HUES64 (cell line): ENCODE data around the gene LUZP1.

ENCODE experiments used
- H3K27ac ChIP-seq: 2 replicates; pipeline ENCODE4 v1.7.0; 2013; ENCODE audit warnings: low read depth, low read length, inconsistent platforms
- H3K27me3 ChIP-seq: 2 replicates; pipeline ENCODE4 v1.6.1; 2013; ENCODE audit warnings: mild to moderate bottlenecking, low read length; ENCODE audit not compliant: insufficient read depth
- H3K36me3 ChIP-seq: 2 replicates; pipeline ENCODE4 v1.6.1; 2013; ENCODE audit warnings: mild to moderate bottlenecking, low read length; ENCODE audit not compliant: insufficient read depth
- H3K4me1 ChIP-seq: 2 replicates; pipeline ENCODE4 v1.6.1; 2013; ENCODE audit warnings: mild to moderate bottlenecking, low read length, moderate library complexity; ENCODE audit not compliant: insufficient read depth
- H3K4me3 ChIP-seq: 2 replicates; pipeline ENCODE4 v1.5.1; 2013; ENCODE audit warnings: mild to moderate bottlenecking, low read length, moderate library complexity
- H3K9ac ChIP-seq: 2 replicates; pipeline ENCODE4 v1.6.1; 2013; ENCODE audit warnings: mild to moderate bottlenecking, low read depth, low read length
- H3K9me3 ChIP-seq: 2 replicates; pipeline ENCODE4 v1.6.1; 2013; ENCODE audit warnings: low read depth, low read length; ENCODE audit not compliant: insufficient read depth
- WGBS: fragments of 150-250, 120-280 bp; methylation state at CpG from one replicate; pipeline ENCODE4 v1.1.7; 2013; ENCODE audit warnings: missing lambda C conversion rate; 5-methylcytosine and 5-hydroxymethylcytosine counted together

Gene LUZP1

DNA sequence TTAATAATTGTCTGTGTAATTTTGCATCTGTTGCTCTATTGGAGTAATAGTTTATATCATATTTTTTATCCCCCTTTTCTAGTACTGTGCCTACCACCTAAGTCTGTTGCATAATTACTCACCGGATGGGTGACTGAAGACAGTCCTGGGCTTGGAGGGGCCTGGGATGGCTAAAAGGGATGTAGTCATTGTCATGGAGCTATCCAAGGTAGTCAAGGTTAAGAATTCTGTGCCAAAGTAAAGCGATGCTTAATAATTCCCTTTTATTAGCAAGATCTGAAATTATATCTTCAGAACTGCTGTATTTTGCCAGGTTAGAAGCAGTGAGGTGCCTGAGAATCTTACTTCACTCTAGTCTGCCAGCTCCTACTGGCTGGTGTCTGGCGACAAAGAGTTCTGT is 87.8 kb downstream of the LUZP1 start:
- 92% methylated on average over 3 of the region's 3 CpGs for WGBS
- Histone ChIP-seq H3K36me3 (peaks cover 100% of the 10 kb centered on the region), H3K27ac (no peak overlapping the region), H3K9me3 (no peaks in the 10 kb centered on the region), H3K4me3 (no peak overlapping the region), H3K27me3 (no peaks in the 10 kb centered on the region), H3K4me1 (no peaks in the 10 kb centered on the region), H3K9ac (no peak overlapping the region)

GRCh38 chr1:23079025-23079424 is 89.6 kb downstream of the LUZP1 start:
- Histone ChIP-seq H3K4me1 (no peaks in the 10 kb centered on the region), H3K27ac (no peak overlapping the region), H3K36me3 (peaks cover 95% of the 10 kb centered on the region), H3K27me3 (no peaks in the 10 kb centered on the region), H3K9me3 (no peaks in the 10 kb centered on the region), H3K4me3 (no peak overlapping the region), H3K9ac (no peak overlapping the region)
- WGBS = 94% methylated on average over 6 of the region's 6 CpGs

GRCh38 chr1:23074012-23074411 is 94.6 kb downstream of the LUZP1 start:
- Histone ChIP-seq H3K36me3 (peaks cover 94% of the 10 kb centered on the region), H3K4me3 (no peak overlapping the region), H3K27ac (no peak overlapping the region), H3K4me1 (no peaks in the 10 kb centered on the region), H3K9ac (no peak overlapping the region), H3K9me3 (no peaks in the 10 kb centered on the region), H3K27me3 (no peaks in the 10 kb centered on the region)

DNA sequence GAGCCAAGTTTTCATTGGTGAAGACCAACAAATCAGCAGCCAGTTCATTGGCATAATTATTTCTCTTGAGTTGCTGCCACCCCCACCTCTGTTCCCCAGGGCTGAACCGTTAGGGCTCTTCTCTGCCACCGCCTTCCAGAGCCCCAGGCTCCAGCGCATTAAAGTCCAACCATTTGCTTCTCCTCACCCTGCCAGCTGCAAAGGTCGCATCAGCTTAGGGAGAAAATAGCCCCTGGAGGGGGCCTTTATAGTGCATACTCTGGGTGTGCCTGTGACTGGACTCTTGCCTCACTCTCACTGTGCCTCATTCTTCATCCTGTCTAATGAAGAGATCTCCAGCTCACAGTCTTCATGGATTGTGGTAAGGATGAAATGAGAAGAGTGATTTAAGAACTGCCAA is 99.0 kb downstream of the LUZP1 start:
- Histone ChIP-seq H3K27me3 (no peaks in the 10 kb centered on the region), H3K9ac (no peak overlapping the region), H3K9me3 (no peaks in the 10 kb centered on the region), H3K36me3 (peaks cover 99% of the 10 kb centered on the region), H3K4me3 (no peak overlapping the region), H3K4me1 (no peaks in the 10 kb centered on the region), H3K27ac (no peak overlapping the region)
- WGBS = 92% methylated on average over 4 of the region's 4 CpGs

- H3K9ac ChIP-seq = no peak overlapping the region
- no peaks in the 10 kb centered on the region for H3K27me3 ChIP-seq
- H3K4me1 ChIP-seq = no peaks in the 10 kb centered on the region
- 92% methylated on average over 2 of the region's 2 CpGs for WGBS
- no peaks in the 10 kb centered on the region for H3K9me3 ChIP-seq
- no peak overlapping the region for H3K4me3 ChIP-seq
- no peak overlapping the region for H3K27ac ChIP-seq
- H3K36me3 ChIP-seq = peaks cover 99% of the 10 kb centered on the region
These were observed 99.5 kb downstream of the LUZP1 start for GRCh38 chr1:23069149-23069548.

DNA sequence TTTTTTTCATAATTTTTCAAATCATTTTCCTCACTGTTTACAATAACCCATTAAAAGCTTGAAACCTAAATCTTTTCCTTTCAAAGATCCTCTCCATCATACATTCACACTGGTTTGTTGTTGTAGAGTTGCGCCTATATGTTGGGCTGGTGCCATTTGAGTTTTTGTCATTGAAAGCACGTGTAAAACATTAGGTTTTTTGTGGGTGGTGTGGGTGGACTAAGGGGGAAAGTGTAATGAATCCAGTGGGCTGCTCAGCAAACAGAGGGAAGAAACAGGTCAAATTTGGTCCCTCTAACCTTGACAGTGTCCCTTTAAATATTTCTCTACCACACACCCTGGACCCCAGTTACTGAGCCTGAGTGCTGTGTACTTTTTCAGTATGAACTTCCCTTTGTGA is 102.6 kb downstream of the LUZP1 start:
- no peaks in the 10 kb centered on the region for H3K9me3 ChIP-seq
- no peaks in the 10 kb centered on the region for H3K27me3 ChIP-seq
- 90% methylated on average over 2 of the region's 2 CpGs for WGBS
- no peak overlapping the region for H3K4me3 ChIP-seq
- H3K27ac ChIP-seq = no peak overlapping the region
- H3K9ac ChIP-seq = no peak overlapping the region
- H3K4me1 ChIP-seq = no peaks in the 10 kb centered on the region
- H3K36me3 ChIP-seq = peaks cover 97% of the 10 kb centered on the region

DNA sequence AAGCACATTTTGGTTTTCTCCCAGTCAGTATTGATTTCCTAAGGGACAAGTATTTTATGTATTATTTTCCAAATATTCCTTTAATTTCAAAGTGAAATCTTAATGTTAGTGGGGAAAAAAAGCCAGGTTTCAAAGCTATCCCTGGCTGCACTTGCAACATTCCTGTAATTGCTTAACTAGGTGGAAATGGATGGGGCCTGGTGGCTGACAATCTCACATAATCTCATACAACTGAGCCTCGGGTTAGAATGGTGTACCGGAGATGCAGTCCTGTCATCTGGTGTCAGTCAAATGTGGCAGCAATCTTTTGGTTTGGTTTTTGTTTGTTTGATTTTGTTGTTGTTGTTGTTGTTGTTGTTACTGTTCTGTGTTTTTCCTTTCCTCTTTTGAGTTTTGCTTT is 103.3 kb downstream of the LUZP1 start:
- no peaks in the 10 kb centered on the region for H3K27me3 ChIP-seq
- no peaks in the 10 kb centered on the region for H3K4me1 ChIP-seq
- H3K36me3 ChIP-seq = peaks cover 98% of the 10 kb centered on the region
- 95% methylated on average over 2 of the region's 2 CpGs for WGBS
- no peak overlapping the region for H3K4me3 ChIP-seq
- H3K9ac ChIP-seq = no peak overlapping the region
- no peaks in the 10 kb centered on the region for H3K9me3 ChIP-seq
- H3K27ac ChIP-seq = no peak overlapping the region

DNA sequence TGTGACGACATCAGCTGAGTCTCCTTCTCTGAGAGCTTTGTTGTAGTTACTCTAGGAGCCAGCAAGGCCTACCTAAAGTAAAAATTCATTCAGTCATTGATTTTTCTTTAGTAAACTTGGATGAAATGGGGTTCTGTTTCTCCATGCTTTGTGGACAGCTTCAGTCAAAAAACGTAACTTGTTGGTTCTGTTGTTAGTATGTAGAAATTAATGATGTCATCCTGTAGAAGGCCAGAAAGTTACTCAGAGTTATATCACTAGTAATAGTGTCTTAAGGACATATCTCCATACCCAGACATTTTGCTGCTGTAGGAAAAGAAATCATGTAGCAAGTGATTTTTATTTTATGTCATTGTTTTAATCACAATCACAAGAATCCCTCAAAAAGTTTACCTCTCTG is 106.4 kb downstream of the LUZP1 start:
- Histone ChIP-seq H3K4me3 (no peak overlapping the region), H3K36me3 (peaks cover 98% of the 10 kb centered on the region), H3K9ac (no peak overlapping the region), H3K27ac (no peak overlapping the region), H3K4me1 (no peaks in the 10 kb centered on the region), H3K9me3 (no peaks in the 10 kb centered on the region), H3K27me3 (no peaks in the 10 kb centered on the region)
- WGBS = 95% methylated on average over 2 of the region's 2 CpGs

DNA sequence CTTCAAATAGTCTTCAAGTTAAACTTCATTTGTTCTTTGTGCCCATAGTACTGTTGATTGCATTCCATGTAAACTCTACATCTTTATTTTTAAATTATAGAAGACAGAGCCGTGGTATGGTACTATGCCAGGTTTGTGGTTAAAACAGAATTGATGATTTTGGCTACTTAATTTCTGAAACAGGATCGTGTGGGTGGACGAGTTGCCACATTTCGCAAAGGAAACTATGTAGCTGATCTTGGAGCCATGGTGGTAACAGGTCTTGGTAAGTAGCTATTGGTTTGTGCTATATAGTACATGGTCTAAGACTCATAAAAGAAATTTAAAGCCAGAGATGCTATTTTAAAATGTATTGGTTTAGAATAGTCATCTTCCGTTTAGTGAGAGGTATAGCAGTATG is 111.4 kb downstream of the LUZP1 start:
- Histone ChIP-seq H3K9ac (no peak overlapping the region), H3K27me3 (no peaks in the 10 kb centered on the region), H3K27ac (no peak overlapping the region), H3K9me3 (no peaks in the 10 kb centered on the region), H3K4me3 (no peak overlapping the region), H3K4me1 (no peaks in the 10 kb centered on the region), H3K36me3 (peaks cover 99% of the 10 kb centered on the region)
- WGBS = 96% methylated on average over 5 of the region's 5 CpGs

DNA sequence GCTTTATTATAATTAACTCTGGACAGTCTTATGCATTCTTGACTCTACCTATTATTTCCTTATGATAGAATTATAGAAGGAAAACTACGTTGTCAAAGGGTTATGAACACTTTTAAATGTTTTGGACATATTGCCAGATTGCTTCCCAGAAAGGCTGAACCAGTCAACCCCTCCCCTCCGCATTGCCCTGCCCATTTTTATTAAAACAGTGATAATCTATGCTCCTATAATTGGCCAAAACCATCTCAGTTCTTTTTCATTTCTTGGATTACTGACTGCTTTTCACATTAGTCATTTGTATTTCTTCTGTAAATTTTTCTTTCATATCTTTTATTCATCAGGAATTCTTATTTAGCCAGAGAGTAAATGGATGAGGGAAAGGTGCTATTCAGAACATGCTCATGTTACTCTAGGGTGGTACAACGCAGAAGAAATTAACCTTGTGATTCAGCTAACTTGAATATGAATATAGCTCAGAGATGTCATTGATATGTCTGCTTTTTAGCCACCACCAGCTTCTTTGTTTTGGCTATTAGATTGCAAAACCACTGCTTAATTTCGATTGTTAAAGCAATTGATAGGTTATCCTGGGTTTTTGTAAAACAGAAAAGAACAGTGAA is 117.3 kb downstream of the LUZP1 start:
- Histone ChIP-seq H3K27me3 (no peaks in the 10 kb centered on the region), H3K9ac (no peak overlapping the region), H3K27ac (no peak overlapping the region), H3K4me3 (no peak overlapping the region), H3K36me3 (peaks cover 84% of the 10 kb centered on the region), H3K9me3 (no peaks in the 10 kb centered on the region), H3K4me1 (peaks cover 11% of the 10 kb centered on the region; the same call in 1 of the 2 replicates)
- WGBS = 79% methylated on average over 4 of the region's 4 CpGs

DNA sequence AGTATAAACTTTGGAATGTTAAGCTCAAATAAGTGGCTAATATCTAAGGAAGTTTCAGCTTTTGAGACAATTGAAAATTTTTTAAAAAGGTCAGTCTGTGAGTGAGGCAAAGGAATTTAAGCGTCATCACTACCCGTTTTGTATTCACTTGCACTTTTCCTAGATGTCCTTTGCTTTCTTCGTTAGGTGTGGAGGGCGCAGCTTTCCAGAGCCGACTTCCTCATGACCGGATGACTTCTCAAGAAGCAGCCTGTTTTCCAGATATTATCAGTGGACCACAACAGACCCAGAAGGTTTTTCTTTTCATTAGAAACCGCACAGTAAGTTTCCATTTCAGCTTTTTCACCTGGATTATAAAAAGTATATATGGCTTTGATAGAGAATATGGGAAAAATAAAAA is 118.5 kb downstream of the LUZP1 start:
- 98% methylated on average over 6 of the region's 7 CpGs for whole genome bisulfite sequencing
- Histone ChIP-seq H3K27ac (no peak overlapping the region), H3K4me1 (peaks cover 11% of the 10 kb centered on the region; the same call in 1 of the 2 replicates)

DNA sequence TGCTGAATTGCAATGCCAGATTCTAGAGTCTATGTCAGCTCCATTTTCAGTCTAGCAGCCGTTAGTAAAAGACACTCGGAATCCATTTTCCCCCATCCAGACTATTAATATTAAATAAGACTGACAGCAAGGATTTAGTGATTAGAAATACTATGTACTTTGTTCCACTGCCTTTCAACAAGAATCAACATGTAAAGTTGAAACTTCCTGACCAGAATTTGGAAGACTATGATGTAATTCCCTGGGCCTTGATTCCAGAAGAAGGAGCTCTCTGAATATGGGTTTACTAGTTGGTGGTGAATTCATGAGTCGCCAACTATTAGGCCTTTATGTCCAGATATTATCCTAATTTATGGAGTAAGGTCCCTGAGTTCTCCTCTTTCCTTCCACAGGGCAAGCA is 124.6 kb downstream of the LUZP1 start:
- no peak overlapping the region for H3K4me3 ChIP-seq
- WGBS = 89% methylated on average over 3 of the region's 3 CpGs
- no peak overlapping the region for H3K27ac ChIP-seq
- peaks cover 57% of the 10 kb centered on the region for H3K36me3 ChIP-seq
- H3K4me1 ChIP-seq = peaks cover 10% of the 10 kb centered on the region
- no peak overlapping the region for H3K9ac ChIP-seq
- no peaks in the 10 kb centered on the region for H3K9me3 ChIP-seq
- no peaks in the 10 kb centered on the region for H3K27me3 ChIP-seq

More for the DNA sequence above, 118.5 kb downstream of the LUZP1 start:
- Histone ChIP-seq H3K9me3 (no peaks in the 10 kb centered on the region), H3K4me3 (no peak overlapping the region), H3K9ac (no peak overlapping the region), H3K36me3 (peaks cover 84% of the 10 kb centered on the region), H3K27me3 (no peaks in the 10 kb centered on the region)
